ENCODE measurements around the gene CCDC120.

The CCDC120 gene

DNA sequence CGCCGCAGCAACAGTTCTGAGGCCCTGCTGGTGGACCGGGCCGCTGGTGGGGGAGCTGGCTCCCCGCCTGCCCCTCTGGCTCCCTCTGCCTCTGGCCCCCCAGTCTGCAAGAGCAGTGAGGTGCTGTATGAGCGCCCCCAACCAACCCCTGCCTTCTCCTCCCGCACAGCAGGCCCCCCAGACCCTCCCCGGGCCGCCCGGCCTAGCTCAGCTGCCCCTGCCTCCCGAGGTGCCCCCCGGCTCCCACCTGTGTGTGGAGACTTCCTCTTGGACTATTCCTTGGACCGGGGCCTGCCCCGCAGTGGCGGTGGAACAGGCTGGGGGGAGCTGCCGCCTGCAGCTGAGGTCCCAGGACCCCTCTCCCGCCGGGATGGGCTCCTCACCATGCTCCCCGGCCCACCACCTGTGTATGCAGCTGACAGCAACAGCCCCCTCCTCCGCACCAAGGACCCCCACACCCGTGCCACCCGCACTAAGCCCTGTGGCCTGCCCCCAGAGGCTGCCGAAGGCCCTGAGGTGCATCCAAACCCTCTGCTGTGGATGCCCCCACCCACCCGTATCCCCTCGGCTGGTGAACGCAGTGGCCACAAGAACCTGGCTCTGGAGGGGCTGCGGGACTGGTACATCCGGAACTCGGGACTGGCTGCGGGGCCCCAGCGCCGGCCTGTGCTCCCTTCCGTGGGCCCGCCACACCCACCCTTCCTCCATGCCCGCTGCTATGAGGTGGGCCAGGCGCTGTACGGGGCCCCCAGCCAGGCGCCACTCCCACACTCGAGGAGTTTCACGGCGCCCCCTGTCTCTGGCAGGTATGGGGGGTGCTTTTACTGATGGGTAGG is 8.7 kb downstream of the CCDC120 start:
- TF ChIP-seq TAF1 (IDR thresholded peaks at IDR 0.05; ENCODE audit: borderline replicate concordance, insufficient read depth, low read length) (no peak), FOXP2 (optimal IDR thresholded peaks at IDR 0.05; ENCODE audit: borderline replicate concordance, extremely low read depth, extremely low read length, insufficient read depth) (no peak), SIN3A (IDR thresholded peaks at IDR 0.05; ENCODE audit: borderline replicate concordance, insufficient read depth, low read length) (no peak), POLR2AphosphoS5 (IDR thresholded peaks at IDR 0.05; ENCODE audit: low read depth, low read length) (no peak)
- TF ChIP-seq, protein P1, sequence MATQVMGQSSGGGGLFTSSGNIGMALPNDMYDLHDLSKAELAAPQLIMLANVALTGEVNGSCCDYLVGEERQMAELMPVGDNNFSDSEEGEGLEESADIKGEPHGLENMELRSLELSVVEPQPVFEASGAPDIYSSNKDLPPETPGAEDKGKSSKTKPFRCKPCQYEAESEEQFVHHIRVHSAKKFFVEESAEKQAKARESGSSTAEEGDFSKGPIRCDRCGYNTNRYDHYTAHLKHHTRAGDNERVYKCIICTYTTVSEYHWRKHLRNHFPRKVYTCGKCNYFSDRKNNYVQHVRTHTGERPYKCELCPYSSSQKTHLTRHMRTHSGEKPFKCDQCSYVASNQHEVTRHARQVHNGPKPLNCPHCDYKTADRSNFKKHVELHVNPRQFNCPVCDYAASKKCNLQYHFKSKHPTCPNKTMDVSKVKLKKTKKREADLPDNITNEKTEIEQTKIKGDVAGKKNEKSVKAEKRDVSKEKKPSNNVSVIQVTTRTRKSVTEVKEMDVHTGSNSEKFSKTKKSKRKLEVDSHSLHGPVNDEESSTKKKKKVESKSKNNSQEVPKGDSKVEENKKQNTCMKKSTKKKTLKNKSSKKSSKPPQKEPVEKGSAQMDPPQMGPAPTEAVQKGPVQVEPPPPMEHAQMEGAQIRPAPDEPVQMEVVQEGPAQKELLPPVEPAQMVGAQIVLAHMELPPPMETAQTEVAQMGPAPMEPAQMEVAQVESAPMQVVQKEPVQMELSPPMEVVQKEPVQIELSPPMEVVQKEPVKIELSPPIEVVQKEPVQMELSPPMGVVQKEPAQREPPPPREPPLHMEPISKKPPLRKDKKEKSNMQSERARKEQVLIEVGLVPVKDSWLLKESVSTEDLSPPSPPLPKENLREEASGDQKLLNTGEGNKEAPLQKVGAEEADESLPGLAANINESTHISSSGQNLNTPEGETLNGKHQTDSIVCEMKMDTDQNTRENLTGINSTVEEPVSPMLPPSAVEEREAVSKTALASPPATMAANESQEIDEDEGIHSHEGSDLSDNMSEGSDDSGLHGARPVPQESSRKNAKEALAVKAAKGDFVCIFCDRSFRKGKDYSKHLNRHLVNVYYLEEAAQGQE (IDR thresholded peaks at IDR 0.05; ENCODE audit: insufficient read depth in 1 of 2, low read depth in 2 of 2, low read length in 2 of 2): no peak

DNA sequence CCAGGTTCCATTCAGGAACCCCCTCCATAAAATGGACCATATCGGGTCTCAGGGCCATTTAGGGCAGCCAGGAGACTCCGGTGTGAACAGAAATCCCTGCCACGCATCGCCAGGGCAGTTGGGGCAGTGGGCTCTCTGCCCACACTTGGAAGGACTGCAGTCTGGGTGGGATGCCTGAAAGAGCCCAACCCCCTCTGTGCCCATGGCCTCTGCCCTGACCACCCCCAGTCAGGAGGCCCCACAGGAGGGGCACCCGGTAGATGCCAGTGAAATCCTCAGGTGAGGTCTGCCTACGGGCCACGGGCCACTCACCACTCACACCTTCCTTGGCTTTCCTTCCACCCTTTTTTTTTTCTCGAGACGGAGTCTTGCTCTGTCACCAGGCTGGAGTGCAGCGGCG is 10.2 kb downstream of the CCDC120 start:
- TF ChIP-seq POLR2AphosphoS5 (IDR thresholded peaks at IDR 0.05; ENCODE audit: low read depth, low read length) (no peak), SIN3A (IDR thresholded peaks at IDR 0.05; ENCODE audit: borderline replicate concordance, insufficient read depth, low read length) (no peak), TAF1 (IDR thresholded peaks at IDR 0.05; ENCODE audit: borderline replicate concordance, insufficient read depth, low read length) (no peak), FOXP2 (optimal IDR thresholded peaks at IDR 0.05; ENCODE audit: borderline replicate concordance, extremely low read depth, extremely low read length, insufficient read depth) (no peak)
- TF ChIP-seq, protein P1 (IDR thresholded peaks at IDR 0.05; ENCODE audit: insufficient read depth in 1 of 2, low read depth in 2 of 2, low read length in 2 of 2): no peak

DNA sequence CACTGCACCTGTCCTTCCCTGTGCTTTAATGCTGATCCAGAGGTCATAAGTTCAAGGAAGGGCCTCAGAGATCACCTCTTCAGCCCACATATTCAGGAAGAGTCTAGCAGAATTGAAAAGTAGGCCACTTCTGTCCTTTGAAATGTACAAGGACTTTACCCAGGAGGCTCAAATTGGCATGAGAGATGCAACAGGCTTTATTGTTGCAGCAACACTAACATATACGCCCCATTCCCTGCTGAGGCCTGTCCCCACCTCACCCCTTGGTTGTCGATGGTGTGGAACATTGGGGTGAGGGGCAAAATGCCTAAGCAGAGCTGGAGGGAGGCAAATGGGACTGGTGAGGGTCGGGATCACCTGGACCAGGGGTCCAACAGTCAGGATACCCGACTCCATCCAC is 12.2 kb downstream of the CCDC120 start:
- TF ChIP-seq FOXP2 (optimal IDR thresholded peaks at IDR 0.05; ENCODE audit: borderline replicate concordance, extremely low read depth, extremely low read length, insufficient read depth): no peak
- no peak for TF ChIP-seq SIN3A (IDR thresholded peaks at IDR 0.05; ENCODE audit: borderline replicate concordance, insufficient read depth, low read length)
- TF ChIP-seq TAF1 (IDR thresholded peaks at IDR 0.05; ENCODE audit: borderline replicate concordance, insufficient read depth, low read length): no peak
- TF ChIP-seq POLR2AphosphoS5 (IDR thresholded peaks at IDR 0.05; ENCODE audit: low read depth, low read length): no peak
- TF ChIP-seq, protein P1 (IDR thresholded peaks at IDR 0.05; ENCODE audit: insufficient read depth in 1 of 2, low read depth in 2 of 2, low read length in 2 of 2): no peak

GRCh38 chrX:49071877-49072711 is 13.3 kb downstream of the CCDC120 start:
- TF ChIP-seq FOXP2 (optimal IDR thresholded peaks at IDR 0.05; ENCODE audit: borderline replicate concordance, extremely low read depth, extremely low read length, insufficient read depth) (no peak), POLR2AphosphoS5 (IDR thresholded peaks at IDR 0.05; ENCODE audit: low read depth, low read length) (no peak), SIN3A (IDR thresholded peaks at IDR 0.05; ENCODE audit: borderline replicate concordance, insufficient read depth, low read length) (no peak), TAF1 (IDR thresholded peaks at IDR 0.05; ENCODE audit: borderline replicate concordance, insufficient read depth, low read length) (no peak)
- TF ChIP-seq, protein P1 (IDR thresholded peaks at IDR 0.05; ENCODE audit: insufficient read depth in 1 of 2, low read depth in 2 of 2, low read length in 2 of 2): no peak
